Sigmoid colon (tissue), 4 donors: ENCODE data around the gene RBM38.

Source experiments
- CTCF ChIP-seq, 4 experiments: fragments of 450-650 bp in 3 of 4; fragments of 200-600 bp in 1 of 4; IDR thresholded peaks; one replicate each; pipeline ENCODE4 v1.5.1; 2016 to 2019; ENCODE audit warnings: antibody characterized with exemption in 4 of 4, mild to moderate bottlenecking in 3 of 4, moderate library complexity in 2 of 4
- POLR2AphosphoS5 ChIP-seq, 4 donors: sonication (generic); formaldehyde crosslinking; IDR thresholded peaks; one replicate each; pipeline ENCODE4 v1.6.1; 2017; ENCODE audit warnings: antibody characterized with exemption in 4 of 4

- TF ChIP-seq CTCF (IDR thresholded peaks at IDR 0.05), result no peak
- TF ChIP-seq POLR2AphosphoS5 (IDR thresholded peaks at IDR 0.05), result peak in 1 of 4 donors; percentile 9
Observed at GRCh38 chr20:57400821-57401564, 9.8 kb downstream of the RBM38 start.
